ENCODE data around the gene PSTPIP1. TPM values are rescaled to one million over a fixed set of nuclear protein-coding genes. Genes with fewer than 3 reads are reported as not detected.

Gene PSTPIP1
- total and polyA plus RNA-seq, 4 experiments from 2014 or later: 62.4 to 233 (median 144) TPM

DNA sequence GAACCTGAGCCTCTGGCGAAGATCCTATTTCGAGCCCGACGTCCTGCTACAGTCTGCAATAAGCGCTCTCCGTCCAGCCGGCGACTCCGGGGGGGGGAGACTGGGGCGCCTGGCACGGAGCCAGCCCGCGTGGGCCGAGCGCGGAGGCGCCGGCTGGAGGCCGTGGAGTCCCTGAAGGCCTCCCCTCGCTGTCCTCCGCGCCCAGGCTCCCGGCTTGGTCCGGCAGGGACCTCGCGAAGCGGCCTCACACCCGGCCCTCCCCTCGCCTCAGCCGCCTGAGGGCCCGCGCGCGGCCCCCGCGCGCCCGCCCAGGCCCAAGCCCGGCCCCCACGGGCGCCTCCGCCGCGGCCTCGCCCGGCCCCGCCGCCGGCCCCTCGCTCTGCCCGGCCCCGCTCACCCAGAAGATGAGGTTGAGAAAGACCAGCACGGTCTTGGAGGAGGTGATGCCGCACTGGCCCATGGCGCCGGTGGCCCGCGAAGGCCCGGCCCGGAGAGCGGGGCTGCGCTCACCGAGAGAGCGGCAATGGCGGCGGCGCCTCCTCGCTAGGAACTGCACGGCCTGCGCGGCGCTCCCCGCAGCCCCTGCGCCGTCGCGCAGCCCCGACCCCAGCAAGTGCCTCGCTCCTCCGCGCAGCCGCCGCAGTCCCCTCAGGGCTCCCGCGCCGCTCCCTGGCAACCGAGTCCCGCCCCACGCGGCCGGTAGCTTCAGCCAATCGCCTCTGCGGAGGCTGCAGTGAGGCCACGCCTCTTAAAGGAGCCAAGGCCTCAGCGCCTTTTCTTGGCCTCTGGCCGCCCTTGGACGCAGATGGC is 75.8 kb downstream of the PSTPIP1 start, which contains the start of gene TSPAN3:
TSPAN3 (minus strand) TSS at position 615 of the 810 bp plus-strand sequence; CDS start at position 460, 155 bp downstream.
- Histone ChIP-seq H3K4me3 (ENCODE audit: low read length in 2 of 2) (peak within 1 kb of the TSS; percentile 14 to 63), H3K4me1 (ENCODE audit: insufficient read depth, low read length) (peaks cover 14% of the 10 kb centered on the region), H3K36me3 (ENCODE audit: insufficient read depth, low read length) (no peaks in the 10 kb centered on the region), H3K9me3 (ENCODE audit: control insufficient read depth in 1 of 2, low read length in 2 of 2) (no peaks in the 10 kb centered on the region), H3K27me3 (ENCODE audit: insufficient read depth, low read length) (no peaks in the 10 kb centered on the region), H3K27ac (ENCODE audit: low read depth, low read length) (peak within 1 kb of the TSS; percentile 40)
- Mint-ChIP-seq H3K9me3 (no peaks in the 10 kb centered on the region), H3K36me3 (peaks cover 0 to 1% of the 10 kb centered on the region in 2 donors), H3K4me3 (peak within 1 kb of the TSS; percentile 82 to 92 (median 88)), H3K27ac (peak within 1 kb of the TSS; percentile 74 to 90 (median 85)), H3K27me3 (no peaks in the 10 kb centered on the region), H3K4me1 (peaks cover 13 to 23% (median 18%) of the 10 kb centered on the region in 4 donors)
- POLR2A ChIA-PET (ENCODE audit: partially characterized antibody): interaction anchor here (0.6 to 1.0 kb wide), 5 partner anchors 15 to 139 kb away, joined by 3 to 6 read pairs (median 4); partner anchors contain the start of gene RCN2
- intact Hi-C loops (cut with micrococcal nuclease): loop anchor here (1.0 to 2.0 kb wide), 3 partner anchors 76 to 350 kb away; partner anchors contain the start of genes HMG20A, PEAK1, PSTPIP1 and SCAPER
- CTCF ChIA-PET (ENCODE audit: partially characterized antibody): no interaction called here
- DNase-seq: peak; percentile 89 to 90 (median 90)

DNA sequence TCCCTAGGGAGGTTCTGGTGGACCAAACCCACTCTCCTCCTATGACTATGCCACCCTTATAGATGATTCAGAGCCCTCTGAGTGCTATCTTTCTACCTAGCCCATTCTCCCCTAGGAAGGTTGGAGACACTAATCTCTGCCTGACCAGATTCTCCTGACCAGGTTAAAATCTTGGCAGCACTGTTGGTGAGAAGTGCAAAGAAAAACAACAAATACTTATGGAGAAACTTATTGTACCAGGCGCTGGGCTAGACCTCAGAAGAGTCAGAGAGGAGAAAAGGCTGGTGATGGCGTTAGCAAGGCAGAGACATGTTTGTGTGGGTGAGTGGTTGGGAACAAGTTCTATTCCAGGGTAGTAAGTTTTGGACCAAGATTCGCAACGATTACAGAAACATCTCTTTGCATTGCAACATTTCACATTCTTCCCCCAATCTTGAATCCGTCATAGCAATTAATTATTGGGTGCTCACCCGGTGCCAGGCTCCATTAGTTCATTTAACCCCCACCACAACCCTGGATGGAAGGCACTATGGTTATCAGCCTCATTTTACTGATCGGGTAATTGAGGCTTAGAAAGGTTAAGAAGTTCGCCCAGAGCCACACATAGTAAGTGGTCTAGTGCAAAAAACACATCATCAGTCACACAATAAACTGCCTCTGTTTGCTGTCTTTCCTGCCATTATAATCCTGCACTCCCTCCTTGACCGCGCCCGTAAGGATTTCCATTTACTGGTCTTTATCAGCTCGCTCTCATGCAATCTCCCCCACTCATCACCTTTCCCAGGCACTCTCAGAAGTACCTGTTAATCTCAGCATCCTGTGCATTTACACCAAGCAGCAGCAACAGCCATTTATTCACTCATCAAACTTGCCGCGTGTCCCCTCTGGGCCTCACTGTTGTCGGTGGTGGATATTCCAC is 76.6 kb downstream of the PSTPIP1 start:
- H3K9me3 Mint-ChIP-seq: no peaks in the 10 kb centered on the region
- Histone ChIP-seq H3K4me1 (ENCODE audit: insufficient read depth, low read length) (peaks cover 14% of the 10 kb centered on the region), H3K27me3 (ENCODE audit: insufficient read depth, low read length) (no peaks in the 10 kb centered on the region), H3K9me3 (ENCODE audit: control insufficient read depth in 1 of 2, low read length in 2 of 2) (no peaks in the 10 kb centered on the region), H3K36me3 (ENCODE audit: insufficient read depth, low read length) (no peaks in the 10 kb centered on the region), H3K27ac (ENCODE audit: low read depth, low read length) (peak overlapping the region; percentile 40), H3K4me3 (ENCODE audit: low read length in 2 of 2) (peak overlapping the region in 1 of 2 donors; percentile 61)
- H3K27me3 Mint-ChIP-seq: no peaks in the 10 kb centered on the region
- peak overlapping the region; percentile 74 to 90 (median 85) for H3K27ac Mint-ChIP-seq
- peak overlapping the region; percentile 51 to 92 (median 84) for H3K4me3 Mint-ChIP-seq
- H3K4me1 Mint-ChIP-seq: peaks cover 13 to 23% (median 18%) of the 10 kb centered on the region in 4 donors
- H3K36me3 Mint-ChIP-seq: peaks cover 0 to 1% of the 10 kb centered on the region in 2 donors
- ChIA-PET POLR2A (ENCODE audit: partially characterized antibody) (interaction anchor here (0.6 to 1.0 kb wide), 4 partner anchors 26 to 140 kb away, joined by 3 to 6 read pairs (median 4); partner anchors contain the start of gene RCN2), CTCF (ENCODE audit: partially characterized antibody) (no interaction called here)
- DNase-seq: no peak
- intact Hi-C loops (cut with micrococcal nuclease): loop anchor here (1.0 to 2.0 kb wide), 3 partner anchors 77 to 349 kb away; partner anchors contain the start of genes HMG20A, PEAK1, PSTPIP1 and SCAPER

DNA sequence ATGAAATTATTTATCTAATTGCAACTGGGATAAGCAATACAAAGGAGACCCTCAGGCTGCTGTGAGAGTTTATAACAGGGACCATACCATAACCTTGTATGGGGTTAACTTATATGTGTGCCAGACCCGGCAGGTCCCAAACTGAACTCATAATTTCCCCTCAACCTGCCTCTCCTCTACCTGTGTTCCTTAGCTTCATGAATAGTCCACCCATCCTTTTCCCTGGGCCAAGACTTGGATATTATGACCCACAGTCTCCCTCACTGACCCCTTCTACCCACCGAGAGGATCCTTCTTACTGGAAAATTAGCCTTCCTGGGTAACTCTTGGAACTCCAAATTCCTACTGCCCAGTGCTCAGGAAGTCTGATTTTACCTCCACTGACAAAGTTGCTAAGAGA is 79.4 kb downstream of the PSTPIP1 start:
- Histone ChIP-seq H3K27me3 (ENCODE audit: insufficient read depth, low read length) (no peaks in the 10 kb centered on the region), H3K36me3 (ENCODE audit: insufficient read depth, low read length) (no peaks in the 10 kb centered on the region), H3K9me3 (ENCODE audit: control insufficient read depth in 1 of 2, low read length in 2 of 2) (no peaks in the 10 kb centered on the region), H3K4me3 (ENCODE audit: low read length in 2 of 2) (no peak overlapping the region), H3K27ac (ENCODE audit: low read depth, low read length) (no peak overlapping the region), H3K4me1 (ENCODE audit: insufficient read depth, low read length) (peaks cover 14% of the 10 kb centered on the region)
- Mint-ChIP-seq H3K4me3 (no peak overlapping the region), H3K4me1 (peaks cover 11 to 22% (median 17%) of the 10 kb centered on the region in 4 donors), H3K36me3 (peaks cover 0 to 1% of the 10 kb centered on the region in 2 donors), H3K27me3 (peaks cover 0 to 2% of the 10 kb centered on the region in 2 donors), H3K9me3 (no peaks in the 10 kb centered on the region), H3K27ac (peak overlapping the region in 1 of 7 donors; percentile 40)
- ChIA-PET POLR2A (ENCODE audit: partially characterized antibody) (no interaction called here), CTCF (ENCODE audit: partially characterized antibody) (no interaction called here)
- intact Hi-C loops (cut with micrococcal nuclease): no loop called here
- DNase-seq: no peak

DNA sequence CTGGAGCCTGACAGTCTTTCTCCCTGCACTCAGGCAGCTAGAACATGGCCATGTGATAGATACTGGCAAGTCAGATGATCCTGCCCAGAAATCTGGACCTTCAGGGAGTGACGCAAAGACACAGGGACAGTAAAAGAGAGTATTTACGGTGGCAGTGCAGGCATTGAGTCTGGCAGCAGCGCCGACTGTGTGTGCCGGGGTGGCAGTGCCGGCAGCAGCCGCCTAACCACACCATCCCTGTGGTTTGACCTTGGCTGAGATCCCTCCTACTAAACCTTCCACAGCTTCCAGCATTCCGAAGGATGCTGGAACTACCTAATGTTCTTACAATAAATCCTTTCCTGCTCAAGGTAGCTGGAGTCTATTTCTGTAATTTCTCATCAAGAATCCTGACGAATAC is 80.6 kb downstream of the PSTPIP1 start:
- intact Hi-C loops (cut with micrococcal nuclease): no loop called here
- ChIA-PET POLR2A (ENCODE audit: partially characterized antibody) (no interaction called here), CTCF (ENCODE audit: partially characterized antibody) (interaction anchor here (0.5 kb wide), 1 partner anchor 17 kb away, joined by 3 read pairs; no protein-coding TSS in a partner anchor)
- H3K4me3 Mint-ChIP-seq: no peak overlapping the region
- DNase-seq: no peak
- no peak overlapping the region for H3K27ac ChIP-seq (ENCODE audit: low read depth, low read length)
- H3K27me3 ChIP-seq (ENCODE audit: insufficient read depth, low read length): no peaks in the 10 kb centered on the region
- H3K27ac Mint-ChIP-seq: no peak overlapping the region
- no peak overlapping the region for H3K4me3 ChIP-seq (ENCODE audit: low read length in 2 of 2)
- H3K36me3 ChIP-seq (ENCODE audit: insufficient read depth, low read length): no peaks in the 10 kb centered on the region
- H3K4me1 ChIP-seq (ENCODE audit: insufficient read depth, low read length): peaks cover 5% of the 10 kb centered on the region
- no peaks in the 10 kb centered on the region for H3K9me3 Mint-ChIP-seq
- peaks cover 7 to 13% (median 10%) of the 10 kb centered on the region in 4 donors for H3K4me1 Mint-ChIP-seq
- peaks cover 0 to 1% of the 10 kb centered on the region in 2 donors for H3K36me3 Mint-ChIP-seq
- no peaks in the 10 kb centered on the region for H3K9me3 ChIP-seq (ENCODE audit: control insufficient read depth in 1 of 2, low read length in 2 of 2)
- H3K27me3 Mint-ChIP-seq: peaks cover 0 to 2% of the 10 kb centered on the region in 2 donors

DNA sequence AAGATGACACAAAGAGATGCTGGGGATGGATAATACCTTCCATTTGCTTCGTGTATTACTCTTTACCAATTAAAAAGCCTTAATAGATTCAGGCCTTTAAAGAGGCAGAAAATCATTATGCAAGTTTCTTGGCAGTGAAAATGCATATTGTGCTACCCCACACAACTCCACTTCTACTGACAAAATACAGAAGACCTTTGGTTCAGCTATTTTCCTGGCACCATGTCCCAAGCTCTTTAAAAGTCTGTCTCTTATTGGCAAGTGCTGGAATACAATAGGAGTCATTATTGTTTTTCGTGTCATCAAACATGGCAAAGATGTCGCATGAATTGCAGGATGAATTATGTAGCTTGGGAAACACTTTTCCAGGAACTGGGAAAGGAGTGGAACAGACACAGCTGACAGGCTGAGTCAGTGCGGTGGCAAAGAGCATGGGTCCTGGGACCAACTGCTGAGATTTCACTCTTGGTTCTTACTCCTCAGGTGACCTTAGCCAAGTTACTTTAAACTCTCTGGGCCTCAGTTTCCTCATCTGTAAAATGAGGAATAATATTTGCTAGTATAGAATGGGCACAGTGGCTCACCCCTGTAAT is 81.5 kb downstream of the PSTPIP1 start:
- H3K4me3 ChIP-seq (ENCODE audit: low read length in 2 of 2): no peak overlapping the region
- no peaks in the 10 kb centered on the region for H3K9me3 ChIP-seq (ENCODE audit: control insufficient read depth in 1 of 2, low read length in 2 of 2)
- no peak for DNase-seq
- H3K27me3 ChIP-seq (ENCODE audit: insufficient read depth, low read length): no peaks in the 10 kb centered on the region
- H3K27ac Mint-ChIP-seq: no peak overlapping the region
- POLR2A ChIA-PET (ENCODE audit: partially characterized antibody): no interaction called here
- peaks cover 3 to 8% (median 6%) of the 10 kb centered on the region in 4 donors for H3K4me1 Mint-ChIP-seq
- H3K27me3 Mint-ChIP-seq: peaks cover 0 to 2% of the 10 kb centered on the region in 2 donors
- H3K9me3 Mint-ChIP-seq: no peaks in the 10 kb centered on the region
- no peak overlapping the region for H3K27ac ChIP-seq (ENCODE audit: low read depth, low read length)
- intact Hi-C loops (cut with micrococcal nuclease): no loop called here
- no peak overlapping the region for H3K4me3 Mint-ChIP-seq
- no peaks in the 10 kb centered on the region for H3K36me3 Mint-ChIP-seq
- CTCF ChIA-PET (ENCODE audit: partially characterized antibody): interaction anchor here (0.5 kb wide), 1 partner anchor 17 kb away, joined by 3 read pairs; no protein-coding TSS in a partner anchor
- H3K4me1 ChIP-seq (ENCODE audit: insufficient read depth, low read length): peaks cover under 1% of the 10 kb centered on the region
- no peaks in the 10 kb centered on the region for H3K36me3 ChIP-seq (ENCODE audit: insufficient read depth, low read length)

DNA sequence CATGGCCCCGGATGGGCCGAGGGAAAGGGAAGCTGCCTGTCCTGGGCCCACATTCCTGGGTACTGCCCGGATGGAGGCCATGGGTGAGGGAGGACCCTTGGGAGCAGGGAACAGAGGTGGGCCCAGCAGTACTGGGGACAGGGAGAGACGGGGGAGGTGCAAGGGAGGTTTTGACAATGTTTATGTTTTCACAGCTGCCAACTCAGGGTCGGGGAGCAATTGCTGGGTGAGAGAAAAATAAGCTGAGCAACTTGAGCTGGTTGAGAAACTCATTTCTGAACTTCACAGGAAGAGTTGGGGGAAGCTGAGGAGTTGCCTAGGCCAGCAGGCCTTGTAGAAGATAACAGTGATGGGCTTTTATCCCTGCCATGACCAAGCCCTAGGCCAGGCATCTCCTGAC is 87.0 kb downstream of the PSTPIP1 start:
- Histone ChIP-seq H3K36me3 (ENCODE audit: insufficient read depth, low read length) (no peaks in the 10 kb centered on the region), H3K27ac (ENCODE audit: low read depth, low read length) (no peak overlapping the region), H3K4me3 (ENCODE audit: low read length in 2 of 2) (no peak overlapping the region), H3K27me3 (ENCODE audit: insufficient read depth, low read length) (no peaks in the 10 kb centered on the region), H3K4me1 (ENCODE audit: insufficient read depth, low read length) (peaks cover 12% of the 10 kb centered on the region), H3K9me3 (ENCODE audit: control insufficient read depth in 1 of 2, low read length in 2 of 2) (no peaks in the 10 kb centered on the region)
- no peaks in the 10 kb centered on the region for H3K9me3 Mint-ChIP-seq
- H3K36me3 Mint-ChIP-seq: no peaks in the 10 kb centered on the region
- DNase-seq: no peak
- ChIA-PET CTCF (ENCODE audit: partially characterized antibody) (no interaction called here), POLR2A (ENCODE audit: partially characterized antibody) (no interaction called here)
- intact Hi-C loops (cut with micrococcal nuclease): no loop called here
- no peak overlapping the region for H3K4me3 Mint-ChIP-seq
- peaks cover 0 to 2% of the 10 kb centered on the region in 2 donors for H3K27me3 Mint-ChIP-seq
- H3K27ac Mint-ChIP-seq: no peak overlapping the region
- H3K4me1 Mint-ChIP-seq: peaks cover 9 to 20% (median 14%) of the 10 kb centered on the region in 4 donors

Data from CD4-positive, alpha-beta memory T cell (primary cell).